K562 (cell line): ENCODE measurements around the gene CEP120. TPM values are rescaled to one million over a fixed set of nuclear protein-coding genes. Genes with fewer than 3 reads are reported as not detected.
"Not testable (repeated sequence)": the region's sequence is repeated elsewhere in the genome, so short reads cannot be mapped to it uniquely, and the experiment has no call there.

ENCODE experiments used
- ATAC-seq: fragments of 200-7000 bp; cut with Tn5 transposase; 3 replicates; pipeline ENCODE4 v1.9.1; 2020; ENCODE audit warnings: moderate library complexity
- BruUV-seq: library from RNA; stranded (reverse); fragments of 400-500 nt; replicated peaks from 2 replicates; lab custom pipeline; 2021; lab: Mats Ljungman, UMichigan
- CTCF ChIA-PET: fragments of 300-600 bp; formaldehyde crosslinking; extraction: SDS; loops from one replicate; lab custom pipeline; 2021; ENCODE audit warnings: low intra/inter-chr PET ratio; lab: Yijun Ruan, JAX
- POLR2A ChIA-PET: fragments of 300-600, 350-650 bp; sonication (Branson Sonifier 250); formaldehyde crosslinking; extraction: SDS; loops from one replicate; lab custom pipeline; 2021; ENCODE audit warnings: antibody characterized with exemption, inconsistent platforms; lab: Yijun Ruan, JAX
- DNase-seq, 4 experiments: peaks; one replicate each; pipeline versions ENCODE4 v3.0.0 to v3.0.0-alpha.2; 2011 to 2018; ENCODE audit warnings: low spot score in 3 of 4, mixed read lengths in 3 of 4; ENCODE audit errors: extremely low read depth in 1 of 4
- FAIRE-seq: peaks from 2 replicates; lab custom pipeline; 2011; peaks lifted over from hg19 to GRCh38; lab: Jason Lieb, UNC
- H2AFZ ChIP-seq: 2 replicates; pipeline ENCODE4 v1.6.0; 2011; ENCODE audit warnings: low read depth, low read length, control low read depth, inconsistent platforms
- H3K27ac ChIP-seq: fragments of 200-600 bp; 3 replicates; pipeline ENCODE4 v1.8.0; 2011; ENCODE audit warnings: low read depth, mild to moderate bottlenecking, control low read depth, inconsistent platforms, low read length, moderate library complexity, mixed read lengths; ENCODE audit errors: extremely low read depth
- H3K27me3 ChIP-seq, 2 experiments: fragments of 300-600 bp in 1 of 2; 2 replicates in 1 of 2; 3 replicates in 1 of 2; pipeline versions ENCODE4 v1.6.0 to v1.8.0; 2011; ENCODE audit warnings: inconsistent platforms in 2 of 2, low read length in 2 of 2, mild to moderate bottlenecking in 1 of 2, mixed read lengths in 1 of 2, moderate library complexity in 1 of 2; ENCODE audit not compliant: control insufficient read depth in 2 of 2, insufficient read depth in 2 of 2
- H3K36me3 ChIP-seq: fragments of 300-600 bp; 3 replicates; pipeline ENCODE4 v1.8.0; 2011; ENCODE audit warnings: mild to moderate bottlenecking, low read length, inconsistent platforms; ENCODE audit not compliant: control insufficient read depth, insufficient read depth
- H3K4me1 ChIP-seq, 2 experiments: fragments of 200-600 bp in 1 of 2; replicated peaks in 1 of 2; 2 replicates in 1 of 2; 3 replicates in 1 of 2; pipeline versions ENCODE4 v1.5.1 to v1.8.0; 2011; ENCODE audit warnings: inconsistent platforms in 2 of 2, low read length in 2 of 2, mild to moderate bottlenecking in 1 of 2, mixed read lengths in 1 of 2, moderate library complexity in 1 of 2; ENCODE audit not compliant: control insufficient read depth in 2 of 2, insufficient read depth in 2 of 2
- H3K4me2 ChIP-seq: 2 replicates; pipeline ENCODE4 v1.6.1; 2011; ENCODE audit warnings: low read length, control low read depth, inconsistent platforms, mixed read lengths; ENCODE audit not compliant: insufficient read depth
- H3K4me3 ChIP-seq: fragments of 200-600 bp; sonication (generic), shearing (Covaris generic); 2 replicates; pipeline ENCODE4 v1.5.1; 2016; ENCODE audit warnings: control low read depth, inconsistent platforms
- H3K79me2 ChIP-seq: fragments of 200-600 bp; 3 replicates; pipeline ENCODE4 v1.8.0; 2011; ENCODE audit warnings: low read length, inconsistent platforms; ENCODE audit not compliant: control insufficient read depth, insufficient read depth
- H3K9ac ChIP-seq, 2 experiments: 2 replicates each; pipeline versions ENCODE4 v1.6.0 to v1.6.1; 2011; ENCODE audit warnings: low read depth in 2 of 2, low read length in 2 of 2, control low read depth in 1 of 2, inconsistent platforms in 1 of 2, mild to moderate bottlenecking in 1 of 2, mixed read lengths in 1 of 2; ENCODE audit not compliant: insufficient read depth in 1 of 2
- H3K9me1 ChIP-seq: one replicate; pipeline ENCODE4 v1.6.0; 2011; ENCODE audit warnings: inconsistent platforms, mild to moderate bottlenecking, low read length, moderate library complexity; ENCODE audit not compliant: control insufficient read depth, insufficient read depth
- H3K9me3 ChIP-seq: replicated peaks from 2 replicates; pipeline ENCODE4 v1.5.1; 2011; ENCODE audit warnings: low read depth, low read length, inconsistent platforms; ENCODE audit not compliant: control insufficient read depth, insufficient read depth
- H4K20me1 ChIP-seq: replicated peaks from 2 replicates; pipeline ENCODE4 v1.6.1; 2011; ENCODE audit warnings: low read length, inconsistent platforms, mixed read lengths; ENCODE audit not compliant: control insufficient read depth, insufficient read depth
- ATF1 ChIP-seq, 2 experiments: fragments of 450-650 bp in 1 of 2; IDR thresholded peaks; 2 replicates each; pipeline ENCODE4 v1.6.1; 2016; ENCODE audit warnings: missing compliant biosample characterization in 1 of 2, missing genetic modification characterization in 1 of 2
- ATF3 ChIP-seq, 2 experiments: fragments of 450-650 bp in 1 of 2; sonication (generic) in 1 of 2; formaldehyde crosslinking in 1 of 2; IDR thresholded peaks in 1 of 2; conservative IDR thresholded peaks in 1 of 2; 2 replicates each; pipeline versions ENCODE4 v1.6.1 to v1.8.1; 2016 to 2023; ENCODE audit warnings: mild to moderate bottlenecking in 2 of 2, moderate library complexity in 2 of 2, inconsistent platforms in 1 of 2, missing genetic modification reagents in 1 of 2
- BCOR ChIP-seq: fragments of 450-650 bp; IDR thresholded peaks from 2 replicates; pipeline ENCODE4 v1.6.1; 2016
- DIDO1 ChIP-seq: fragments of 450-650 bp; IDR thresholded peaks from 2 replicates; pipeline ENCODE4 v1.6.1; 2016; ENCODE audit warnings: low read depth, missing biosample characterization, missing genetic modification characterization
- ZNF146 ChIP-seq: IDR thresholded peaks from one replicate; pipeline ENCODE4 v1.6.1; 2018; ENCODE audit warnings: missing compliant biosample characterization; ENCODE audit not compliant: unreplicated experiment
- ZNF695 ChIP-seq: fragments of 450-650 bp; formaldehyde crosslinking; IDR thresholded peaks from 2 replicates; pipeline ENCODE4 v1.4.0; 2020; ENCODE audit warnings: mild to moderate bottlenecking, moderate library complexity
- WGBS: fragments of 100-300 bp; shearing (Covaris generic); methylation state at CpG from one replicate; pipeline ENCODE4 v1.1.6; 2016; ENCODE audit warnings: low coverage, mixed read lengths; ENCODE audit not compliant: insufficient coverage; ENCODE audit errors: missing lambda C conversion rate; 5-methylcytosine and 5-hydroxymethylcytosine counted together
- in situ Hi-C: fragments of 300-500 bp; cut with MboI; formaldehyde crosslinking; loops from 4 replicates; pipeline ENCODE4 v1.15.0; 2018; ENCODE audit warnings: inconsistent platforms, mixed read lengths
- intact Hi-C: fragments of 100-400 bp; cut with micrococcal nuclease; formaldehyde crosslinking; loops from 2 replicates; pipeline ENCODE4 v1.14.2; 2022
- polyA plus RNA-seq, 8 experiments: library from polyadenylated mRNA; depleted of rRNA in 4 of 8; stranded (reverse) in 5 of 8; unstranded in 3 of 8; fragments of >200 nt; fragmentation: Nextera tagmentation in 2 of 8; fragmentation: Illumina TruSeq in 1 of 8; extraction: Ambion mirVana in 2 of 8; extraction: Trizol in 1 of 8; gene quantifications; 2 replicates each; pipeline versions ENCODE4 v1.2.1 to v1.2.3, GENCODE V29; 2011 to 2014; ENCODE audit warnings: inconsistent platforms in 1 of 8, missing spikeins in 1 of 8
- total RNA-seq, 7 experiments: library from RNA; depleted of rRNA in 6 of 7; stranded (reverse); fragments of >200 nt in 6 of 7; fragmentation: Illumina TruSeq in 2 of 7; extraction: Trizol in 2 of 7; gene quantifications; 2 replicates each; pipeline versions ENCODE4 v1.2.1 to v1.2.3, GENCODE V29; 2011 to 2021; ENCODE audit warnings: low replicate concordance in 1 of 7

CEP120 gene
- total and polyA plus RNA-seq, 9 of the 15 experiments (the other 6 are each of a cell fraction or from before 2014, with no cell fraction given) = 3.3 to 24.9 (median 14.4) TPM

DNA sequence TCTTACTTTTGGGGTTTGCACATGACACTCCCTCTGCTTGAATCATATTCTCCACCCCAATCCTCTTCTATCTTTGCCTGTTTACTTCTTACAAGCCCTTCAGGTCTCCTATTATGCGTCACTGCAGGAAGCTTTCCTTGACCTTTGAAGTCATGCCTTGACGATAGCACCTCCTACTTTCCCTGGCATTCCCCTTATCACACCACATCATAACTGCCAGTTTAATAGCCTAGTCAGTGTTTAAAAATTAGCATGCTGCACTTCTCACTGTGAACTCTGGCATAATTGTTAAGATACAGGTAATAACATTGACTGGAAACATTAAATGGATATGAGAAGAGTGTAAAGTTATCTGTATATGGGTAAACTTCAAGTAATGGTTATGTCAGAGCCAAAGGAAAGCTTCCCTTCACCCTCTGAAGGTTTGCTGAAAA is 37.1 kb upstream of the CEP120 start (continued):
- TF ChIP-seq ZNF695 (CRISPR knock-in tag) (no peak), ATF3 (IDR thresholded peaks at IDR 0.05) (peak; percentile 61), ATF3 (CRISPR knock-in tag; conservative IDR thresholded peaks at IDR 0.05) (no peak), DIDO1 (tag) (peak; percentile 67), ATF1 (CRISPR knock-in tag; IDR thresholded peaks at IDR 0.05) (no peak), ATF1 (tag; IDR thresholded peaks at IDR 0.05) (peak; percentile 73)

GRCh38 chr5:123458994-123459393 is 35.8 kb upstream of the CEP120 start:
- CTCF ChIA-PET, FAIRE-seq, BruUV-seq: not testable (repeated sequence)

More at GRCh38 chr5:123458994-123459393, 35.8 kb upstream of the CEP120 start:
- H4K20me1 ChIP-seq, H3K4me3 ChIP-seq, intact Hi-C loops, ATAC-seq, DNase-seq, H2AFZ ChIP-seq, H3K27me3 ChIP-seq, H3K27ac ChIP-seq, POLR2A ChIA-PET, H3K36me3 ChIP-seq, in situ Hi-C loops, H3K9me1 ChIP-seq, H3K9ac ChIP-seq, H3K4me2 ChIP-seq, H3K9me3 ChIP-seq, H3K79me2 ChIP-seq: not testable (repeated sequence)
- H3K4me1 ChIP-seq = peaks cover 3 to 21% of the 10 kb centered on the region in 2 experiments; a peak in 2 of 5 replicates
- 88% methylated on average over 2 of the region's 4 CpGs for WGBS
- peak; percentile 53; the same call in 1 of the 2 replicates for TF ChIP-seq BCOR
- peak; percentile 46 for TF ChIP-seq ZNF146 (CRISPR knock-in tag)
